Lower lobe of right lung (tissue), 2 donors: ENCODE results near the gene VPS52. TPM values are rescaled to one million over a fixed set of nuclear protein-coding genes. Genes with fewer than 3 reads are reported as not detected.

Source experiments
- ATAC-seq, 2 donors: fragments of 200-7000 bp; cut with Tn5 transposase; one replicate each; pipeline ENCODE4 v1.9.1; 2020 to 2022; ENCODE audit warnings: mild to moderate bottlenecking in 2 of 2, moderate library complexity in 2 of 2
- DNase-seq: peaks from one replicate; pipeline ENCODE4 v3.0.0-alpha.2; 2020
- H3K27ac ChIP-seq: fragments of 200-600 bp; one replicate; pipeline ENCODE4 v1.8.0; 2022
- H3K27me3 ChIP-seq: fragments of 200-600 bp; one replicate; pipeline ENCODE4 v1.8.0; 2022; ENCODE audit warnings: low read depth
- H3K36me3 ChIP-seq: fragments of 200-600 bp; one replicate; pipeline ENCODE4 v1.8.0; 2022; ENCODE audit warnings: mild to moderate bottlenecking
- H3K4me1 ChIP-seq: fragments of 200-600 bp; one replicate; pipeline ENCODE4 v1.8.0; 2022
- H3K4me3 ChIP-seq: fragments of 200-600 bp; one replicate; pipeline ENCODE4 v1.8.0; 2022; ENCODE audit warnings: mild to moderate bottlenecking
- H3K9me3 ChIP-seq: fragments of 200-600 bp; one replicate; pipeline ENCODE4 v1.8.0; 2022
- intact Hi-C: fragments of 100-400 bp; cut with DNase I; formaldehyde crosslinking; loops from one replicate; pipeline ENCODE4 v1.11.0; 2022
- total RNA-seq: library from RNA; stranded (reverse); fragmentation: NEBNext Ultra II Directional; extraction: Animal tissue kit (Norgen Biotek cat#: 25700); gene quantifications from one replicate; pipeline ENCODE4 v1.2.1, GENCODE V29; 2021
- TF ChIP-seq, protein P1 (sequence below): fragments of 200-600 bp; IDR thresholded peaks from one replicate; pipeline ENCODE4 v1.8.0; 2022; ENCODE audit warnings: antibody characterized with exemption, mild to moderate bottlenecking
- donor health status: DM: no; HTN: yes; CAD: no; lungs with severe emphysema.

Gene VPS52
- total RNA-seq, 1 donor from 2014 or later, result 59.7 TPM

GRCh38 chr6:33211666-33212422 is 59.8 kb downstream of the VPS52 start:
- Histone ChIP-seq H3K27ac (no peak overlapping the region), H3K36me3 (peaks cover 17% of the 10 kb centered on the region), H3K4me1 (peaks cover 27% of the 10 kb centered on the region), H3K27me3 (peaks cover 6% of the 10 kb centered on the region), H3K9me3 (no peaks in the 10 kb centered on the region), H3K4me3 (no peak overlapping the region)
- ATAC-seq, result no peak
- intact Hi-C loops, result no loop called here
- no peak for DNase-seq
- TF ChIP-seq, protein P1, sequence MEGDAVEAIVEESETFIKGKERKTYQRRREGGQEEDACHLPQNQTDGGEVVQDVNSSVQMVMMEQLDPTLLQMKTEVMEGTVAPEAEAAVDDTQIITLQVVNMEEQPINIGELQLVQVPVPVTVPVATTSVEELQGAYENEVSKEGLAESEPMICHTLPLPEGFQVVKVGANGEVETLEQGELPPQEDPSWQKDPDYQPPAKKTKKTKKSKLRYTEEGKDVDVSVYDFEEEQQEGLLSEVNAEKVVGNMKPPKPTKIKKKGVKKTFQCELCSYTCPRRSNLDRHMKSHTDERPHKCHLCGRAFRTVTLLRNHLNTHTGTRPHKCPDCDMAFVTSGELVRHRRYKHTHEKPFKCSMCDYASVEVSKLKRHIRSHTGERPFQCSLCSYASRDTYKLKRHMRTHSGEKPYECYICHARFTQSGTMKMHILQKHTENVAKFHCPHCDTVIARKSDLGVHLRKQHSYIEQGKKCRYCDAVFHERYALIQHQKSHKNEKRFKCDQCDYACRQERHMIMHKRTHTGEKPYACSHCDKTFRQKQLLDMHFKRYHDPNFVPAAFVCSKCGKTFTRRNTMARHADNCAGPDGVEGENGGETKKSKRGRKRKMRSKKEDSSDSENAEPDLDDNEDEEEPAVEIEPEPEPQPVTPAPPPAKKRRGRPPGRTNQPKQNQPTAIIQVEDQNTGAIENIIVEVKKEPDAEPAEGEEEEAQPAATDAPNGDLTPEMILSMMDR, result no peak

- intact Hi-C loops, result no loop called here
- no peak for ATAC-seq
- H3K27ac ChIP-seq, result no peak overlapping the region
- peaks cover 27% of the 10 kb centered on the region for H3K4me1 ChIP-seq
- no peak for DNase-seq
- no peak overlapping the region for H3K4me3 ChIP-seq
- H3K27me3 ChIP-seq, result peaks cover 6% of the 10 kb centered on the region
- H3K9me3 ChIP-seq, result no peaks in the 10 kb centered on the region
- TF ChIP-seq, protein P1, result no peak
- peaks cover 17% of the 10 kb centered on the region for H3K36me3 ChIP-seq
Measured at GRCh38 chr6:33211136-33211535, 60.5 kb downstream of the VPS52 start.

DNA sequence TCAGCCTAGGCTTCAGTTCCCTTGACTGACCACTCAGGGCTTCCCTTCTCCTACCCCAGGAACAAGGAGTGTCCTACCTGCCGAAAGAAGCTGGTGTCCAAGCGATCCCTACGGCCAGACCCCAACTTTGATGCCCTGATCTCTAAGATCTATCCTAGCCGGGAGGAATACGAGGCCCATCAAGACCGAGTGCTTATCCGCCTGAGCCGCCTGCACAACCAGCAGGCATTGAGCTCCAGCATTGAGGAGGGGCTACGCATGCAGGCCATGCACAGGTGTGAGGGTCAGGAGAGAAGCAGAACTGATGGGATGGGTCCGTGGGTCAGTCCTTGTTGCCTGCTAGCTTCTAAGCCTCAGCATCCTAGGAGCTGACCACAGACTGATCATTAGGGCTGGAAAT is 61.8 kb downstream of the VPS52 start:
- peaks cover 17% of the 10 kb centered on the region for H3K36me3 ChIP-seq
- no peaks in the 10 kb centered on the region for H3K9me3 ChIP-seq
- DNase-seq (no peak), ATAC-seq (no peak)
- H3K27ac ChIP-seq, result no peak overlapping the region
- H3K4me3 ChIP-seq, result no peak overlapping the region
- TF ChIP-seq, protein P1, result no peak
- H3K4me1 ChIP-seq, result peaks cover 35% of the 10 kb centered on the region
- peaks cover 6% of the 10 kb centered on the region for H3K27me3 ChIP-seq
- intact Hi-C loops, result no loop called here

- TF ChIP-seq, protein P1, result no peak
Measured at GRCh38 chr6:33208091-33208967, 63.3 kb downstream of the VPS52 start, which contains the start of gene RING1. TSS of gene RING1 (plus strand) at chr6:33208500. CDS start at chr6:33208823, 323 bp downstream.

GRCh38 chr6:33207552-33208090 is 64.1 kb downstream of the VPS52 start:
- DNase-seq, result peak; percentile 65
- peaks cover 29% of the 10 kb centered on the region for H3K36me3 ChIP-seq
- H3K27ac ChIP-seq, result peak overlapping the region; percentile 95
- H3K4me1 ChIP-seq, result peaks cover 40% of the 10 kb centered on the region
- H3K4me3 ChIP-seq, result peak overlapping the region; percentile 83
- H3K27me3 ChIP-seq, result no peaks in the 10 kb centered on the region
- intact Hi-C loops, result no loop called here
- peak; percentile 4 to 49 for ATAC-seq
- no peaks in the 10 kb centered on the region for H3K9me3 ChIP-seq
- TF ChIP-seq, protein P1, result no peak

More at GRCh38 chr6:33208091-33208967, 63.3 kb downstream of the VPS52 start, which contains the start of gene RING1:
- Histone ChIP-seq H3K4me1 (peaks cover 41% of the 10 kb centered on the region), H3K27me3 (peaks cover 4% of the 10 kb centered on the region), H3K27ac (peak within 1 kb of the TSS; percentile 95), H3K36me3 (peaks cover 22% of the 10 kb centered on the region), H3K9me3 (no peaks in the 10 kb centered on the region), H3K4me3 (peak within 1 kb of the TSS; percentile 83)
- ATAC-seq (peak; percentile 89 to 90), DNase-seq (peak; percentile 94)
- intact Hi-C loops, result no loop called here
